ENCODE measurements around the gene ELANE. TPM values are rescaled to one million over a fixed set of nuclear protein-coding genes. Genes with fewer than 3 reads are reported as not detected.

The ELANE gene
- polyA plus RNA-seq (2013), result 6.9 TPM

DNA sequence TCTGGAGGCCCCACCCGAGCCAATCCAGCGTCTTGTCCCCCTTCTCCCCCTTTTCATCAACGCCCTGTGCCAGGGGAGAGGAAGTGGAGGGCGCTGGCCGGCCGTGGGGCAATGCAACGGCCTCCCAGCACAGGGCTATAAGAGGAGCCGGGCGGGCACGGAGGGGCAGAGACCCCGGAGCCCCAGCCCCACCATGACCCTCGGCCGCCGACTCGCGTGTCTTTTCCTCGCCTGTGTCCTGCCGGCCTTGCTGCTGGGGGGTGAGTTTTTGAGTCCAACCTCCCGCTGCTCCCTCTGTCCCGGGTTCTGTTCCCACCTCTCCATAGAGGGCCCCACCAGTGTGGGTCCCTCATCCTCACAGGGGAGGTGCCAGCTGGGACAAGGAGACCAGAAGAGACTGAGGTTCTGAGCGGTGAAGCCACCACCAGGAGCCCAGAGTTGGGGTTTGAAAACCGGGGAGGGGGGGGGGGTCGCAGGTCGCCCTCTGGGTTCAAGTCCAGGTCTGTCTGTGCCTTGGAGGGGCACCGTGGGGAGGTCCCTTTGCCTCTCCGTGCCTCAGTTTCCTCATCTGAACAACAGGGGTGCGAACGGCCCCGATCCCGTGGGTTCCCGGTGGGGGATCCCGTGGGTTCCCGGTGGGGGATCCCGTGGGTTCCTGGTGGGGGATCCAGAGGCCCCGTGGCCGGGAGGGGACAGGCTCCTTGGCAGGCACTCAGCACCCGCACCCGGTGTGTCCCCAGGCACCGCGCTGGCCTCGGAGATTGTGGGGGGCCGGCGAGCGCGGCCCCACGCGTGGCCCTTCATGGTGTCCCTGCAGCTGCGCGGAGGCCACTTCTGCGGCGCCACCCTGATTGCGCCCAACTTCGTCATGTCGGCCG, at the start of gene ELANE:
Gene ELANE, plus strand, starts transcription at position 168 of the 878 bp plus-strand sequence. Its CDS starts 26 bp downstream, at position 194.
- 64% methylated on average over 36 of the region's 55 CpGs for WGBS (ENCODE audit: insufficient coverage)
- Histone ChIP-seq H3K36me3 (ENCODE audit: control insufficient read depth in 4 of 4, insufficient read depth in 4 of 4, low read length in 3 of 4) (no peaks in the 10 kb centered on the region), H3K4me3 (ENCODE audit: control insufficient read depth in 1 of 7, extremely low read depth in 1 of 7, insufficient read depth in 4 of 7, low read depth in 2 of 7, low read length in 6 of 7) (no peak within 1 kb of the TSS), H3K27me3 (replicated peaks in 2 of 5; ENCODE audit: control insufficient read depth in 4 of 5, insufficient read depth in 5 of 5, low read length in 4 of 5) (peaks cover 0 to 58% (median 7%) of the 10 kb centered on the region in 5 experiments), H3K27ac (ENCODE audit: insufficient read depth in 1 of 2, low read depth in 1 of 2, low read length in 2 of 2, poor library complexity in 1 of 2, severe bottlenecking in 2 of 2) (no peak within 1 kb of the TSS), H3K9me3 (ENCODE audit: control extremely low read depth in 1 of 5, control insufficient read depth in 4 of 5, insufficient read depth in 2 of 5, low read depth in 1 of 5, low read length in 4 of 5) (no peaks in the 10 kb centered on the region), H3K4me1 (ENCODE audit: control extremely low read depth in 1 of 4, control insufficient read depth in 4 of 4, insufficient read depth in 4 of 4, low read length in 3 of 4) (peaks cover 0 to 6% (median 4%) of the 10 kb centered on the region in 4 experiments)
- ChIA-PET CTCF (interaction anchor here (3.3 kb wide), 1 partner anchor 82 kb away, joined by 9 read pairs; no protein-coding TSS in a partner anchor), POLR2A (no interaction called here)
- DNase-seq, result no peak

DNA sequence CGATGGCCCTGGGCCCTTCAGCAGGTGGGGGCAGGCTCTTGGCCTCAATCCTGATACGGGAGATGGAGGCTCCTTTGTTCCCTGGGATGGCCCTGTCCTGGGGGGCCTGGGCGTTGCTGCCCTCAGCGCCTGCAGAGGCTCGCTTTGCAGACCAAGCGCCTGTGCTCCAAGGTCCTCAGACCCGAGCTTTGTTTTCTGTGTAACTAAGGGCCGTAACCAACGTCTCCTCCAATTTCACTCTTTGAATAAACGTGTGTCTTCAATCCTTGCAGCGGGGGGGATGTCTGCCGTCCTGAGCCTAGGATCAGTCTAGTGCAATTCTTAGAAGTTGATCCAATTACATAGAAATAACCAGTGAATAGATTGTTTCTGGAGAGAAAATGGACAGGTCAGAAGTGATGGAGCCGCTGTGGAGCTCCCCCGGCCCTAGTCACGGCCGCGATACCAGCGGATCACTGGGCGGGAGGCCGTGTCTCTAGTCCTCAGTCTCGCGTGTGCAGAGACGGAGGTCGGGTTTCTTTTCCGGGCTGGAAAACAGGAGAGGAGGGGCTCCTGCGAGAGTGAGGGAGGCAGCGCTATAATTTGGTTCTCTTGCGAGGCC, 49.5 kb upstream of the ELANE start:
- DNase-seq, result no peak
- ChIA-PET POLR2A (no interaction called here), CTCF (interaction anchor here (1.9 kb wide), 1 partner anchor 32 kb away, joined by 4 read pairs; no protein-coding TSS in a partner anchor)
- WGBS (ENCODE audit: insufficient coverage), result 97% methylated on average over 20 of the region's 28 CpGs
- Histone ChIP-seq H3K36me3 (ENCODE audit: control insufficient read depth in 4 of 4, insufficient read depth in 4 of 4, low read length in 3 of 4) (peaks cover 7 to 94% (median 53%) of the 10 kb centered on the region in 4 experiments), H3K4me3 (ENCODE audit: control insufficient read depth in 1 of 7, extremely low read depth in 1 of 7, insufficient read depth in 4 of 7, low read depth in 2 of 7, low read length in 6 of 7) (no peak overlapping the region), H3K27me3 (replicated peaks in 2 of 5; ENCODE audit: control insufficient read depth in 4 of 5, insufficient read depth in 5 of 5, low read length in 4 of 5) (no peaks in the 10 kb centered on the region), H3K4me1 (ENCODE audit: control extremely low read depth in 1 of 4, control insufficient read depth in 4 of 4, insufficient read depth in 4 of 4, low read length in 3 of 4) (peaks cover 0 to 41% (median 34%) of the 10 kb centered on the region in 4 experiments), H3K27ac (ENCODE audit: insufficient read depth in 1 of 2, low read depth in 1 of 2, low read length in 2 of 2, poor library complexity in 1 of 2, severe bottlenecking in 2 of 2) (no peak overlapping the region), H3K9me3 (ENCODE audit: control extremely low read depth in 1 of 5, control insufficient read depth in 4 of 5, insufficient read depth in 2 of 5, low read depth in 1 of 5, low read length in 4 of 5) (no peaks in the 10 kb centered on the region)

DNA sequence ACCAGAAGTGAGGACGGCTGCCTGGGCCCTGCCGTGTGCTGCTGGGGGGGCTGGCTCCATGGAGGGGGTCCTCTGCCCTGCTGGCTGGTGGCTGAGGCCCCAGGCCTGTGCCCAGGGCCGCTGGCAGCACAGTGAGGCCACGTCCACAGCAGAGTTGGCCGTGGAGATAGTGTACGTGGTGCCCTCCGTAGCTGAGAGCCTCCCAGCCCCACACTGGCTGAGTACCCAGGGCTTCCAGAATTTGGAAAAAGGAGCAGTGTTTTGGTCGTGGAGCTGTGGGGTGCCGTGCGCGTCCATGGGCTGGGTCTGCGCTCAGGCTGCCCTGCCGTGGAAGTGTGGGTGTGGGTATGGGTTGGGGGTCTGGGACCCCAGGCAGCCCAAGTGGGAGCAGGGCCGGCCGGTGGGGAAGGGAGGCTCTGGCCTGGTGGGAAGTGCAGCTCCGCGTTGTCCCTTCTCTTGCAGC, 49.0 kb upstream of the ELANE start:
- Histone ChIP-seq H3K4me1 (ENCODE audit: control extremely low read depth in 1 of 4, control insufficient read depth in 4 of 4, insufficient read depth in 4 of 4, low read length in 3 of 4) (peaks cover 0 to 41% (median 33%) of the 10 kb centered on the region in 4 experiments), H3K4me3 (ENCODE audit: control insufficient read depth in 1 of 7, extremely low read depth in 1 of 7, insufficient read depth in 4 of 7, low read depth in 2 of 7, low read length in 6 of 7) (no peak overlapping the region), H3K27ac (ENCODE audit: insufficient read depth in 1 of 2, low read depth in 1 of 2, low read length in 2 of 2, poor library complexity in 1 of 2, severe bottlenecking in 2 of 2) (no peak overlapping the region), H3K27me3 (replicated peaks in 2 of 5; ENCODE audit: control insufficient read depth in 4 of 5, insufficient read depth in 5 of 5, low read length in 4 of 5) (no peaks in the 10 kb centered on the region), H3K36me3 (ENCODE audit: control insufficient read depth in 4 of 4, insufficient read depth in 4 of 4, low read length in 3 of 4) (peaks cover 11 to 98% (median 57%) of the 10 kb centered on the region in 4 experiments), H3K9me3 (ENCODE audit: control extremely low read depth in 1 of 5, control insufficient read depth in 4 of 5, insufficient read depth in 2 of 5, low read depth in 1 of 5, low read length in 4 of 5) (no peaks in the 10 kb centered on the region)
- WGBS (ENCODE audit: insufficient coverage), result 96% methylated on average over 17 of the region's 17 CpGs
- DNase-seq, result no peak
- ChIA-PET CTCF (interaction anchor here (0.8 to 1.9 kb wide), 2 partner anchors 24 to 32 kb away, joined by 3 to 4 read pairs; no protein-coding TSS in a partner anchor), POLR2A (no interaction called here)

DNA sequence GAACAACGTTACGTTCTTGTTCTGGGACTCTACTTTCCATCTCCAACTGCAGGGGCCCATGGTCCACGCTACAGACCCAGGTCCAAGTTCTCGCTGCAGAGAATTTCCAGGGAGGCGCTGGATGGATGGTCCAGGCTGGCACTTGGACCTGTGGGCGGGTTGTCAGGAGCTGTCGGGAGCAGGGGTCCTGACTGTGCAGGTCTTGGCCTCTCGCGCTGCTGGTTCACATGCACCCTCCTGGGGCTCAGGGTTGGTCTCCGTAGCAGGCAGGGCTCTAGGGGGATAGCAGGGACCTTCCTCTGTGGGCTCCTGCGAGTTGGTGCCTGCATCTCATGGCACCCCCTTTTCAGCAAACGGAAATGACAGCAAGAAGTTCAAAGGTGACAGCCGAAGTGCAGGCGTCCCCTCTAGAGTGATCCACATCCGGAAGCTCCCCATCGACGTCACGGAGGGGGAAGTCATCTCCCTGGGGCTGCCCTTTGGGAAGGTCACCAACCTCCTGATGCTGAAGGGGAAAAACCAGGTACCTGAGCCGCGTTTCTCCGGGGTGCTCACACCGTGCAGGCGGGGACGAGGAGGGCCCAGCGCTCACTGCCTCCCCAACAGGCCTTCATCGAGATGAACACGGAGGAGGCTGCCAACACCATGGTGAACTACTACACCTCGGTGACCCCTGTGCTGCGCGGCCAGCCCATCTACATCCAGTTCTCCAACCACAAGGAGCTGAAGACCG, 48.3 kb upstream of the ELANE start:
- peaks cover 0 to 34% (median 28%) of the 10 kb centered on the region in 4 experiments for H3K4me1 ChIP-seq (ENCODE audit: control extremely low read depth in 1 of 4, control insufficient read depth in 4 of 4, insufficient read depth in 4 of 4, low read length in 3 of 4)
- no peaks in the 10 kb centered on the region for H3K9me3 ChIP-seq (ENCODE audit: control extremely low read depth in 1 of 5, control insufficient read depth in 4 of 5, insufficient read depth in 2 of 5, low read depth in 1 of 5, low read length in 4 of 5)
- no peak for DNase-seq
- WGBS (ENCODE audit: insufficient coverage), result 97% methylated on average over 27 of the region's 31 CpGs
- no peak overlapping the region for H3K27ac ChIP-seq (ENCODE audit: insufficient read depth in 1 of 2, low read depth in 1 of 2, low read length in 2 of 2, poor library complexity in 1 of 2, severe bottlenecking in 2 of 2)
- CTCF ChIA-PET, result interaction anchor here (0.8 kb wide), 1 partner anchor 23 kb away, joined by 3 read pairs; no protein-coding TSS in a partner anchor
- H3K27me3 ChIP-seq (replicated peaks in 2 of 5; ENCODE audit: control insufficient read depth in 4 of 5, insufficient read depth in 5 of 5, low read length in 4 of 5), result no peaks in the 10 kb centered on the region
- H3K36me3 ChIP-seq (ENCODE audit: control insufficient read depth in 4 of 4, insufficient read depth in 4 of 4, low read length in 3 of 4), result peaks cover 11 to 99% (median 61%) of the 10 kb centered on the region in 4 experiments
- POLR2A ChIA-PET, result no interaction called here
- H3K4me3 ChIP-seq (ENCODE audit: control insufficient read depth in 1 of 7, extremely low read depth in 1 of 7, insufficient read depth in 4 of 7, low read depth in 2 of 7, low read length in 6 of 7), result no peak overlapping the region

DNA sequence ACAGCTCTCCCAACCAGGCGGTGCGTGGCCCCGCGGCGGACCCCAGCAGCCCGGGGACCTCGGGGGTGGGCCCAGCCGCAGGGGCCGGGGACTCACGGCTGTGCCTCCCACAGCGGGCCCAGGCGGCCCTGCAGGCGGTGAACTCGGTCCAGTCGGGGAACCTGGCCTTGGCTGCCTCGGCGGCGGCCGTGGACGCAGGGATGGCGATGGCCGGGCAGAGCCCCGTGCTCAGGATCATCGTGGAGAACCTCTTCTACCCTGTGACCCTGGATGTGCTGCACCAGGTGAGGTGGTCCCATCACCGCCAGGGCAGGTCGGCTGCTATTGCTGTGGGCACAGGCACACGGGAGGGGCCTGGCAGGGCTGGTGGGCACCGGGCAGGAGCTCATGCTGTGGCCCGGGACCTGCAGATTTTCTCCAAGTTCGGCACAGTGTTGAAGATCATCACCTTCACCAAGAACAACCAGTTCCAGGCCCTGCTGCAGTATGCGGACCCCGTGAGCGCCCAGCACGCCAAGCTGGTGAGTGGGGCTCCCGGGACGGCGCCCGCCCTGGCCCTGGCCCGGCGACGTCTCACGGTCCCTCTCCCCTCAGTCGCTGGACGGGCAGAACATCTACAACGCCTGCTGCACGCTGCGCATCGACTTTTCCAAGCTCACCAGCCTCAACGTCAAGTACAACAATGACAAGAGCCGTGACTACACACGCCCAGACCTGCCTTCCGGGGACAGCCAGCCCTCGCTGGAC, 47.5 kb upstream of the ELANE start:
- H3K4me1 ChIP-seq (ENCODE audit: control extremely low read depth in 1 of 4, control insufficient read depth in 4 of 4, insufficient read depth in 4 of 4, low read length in 3 of 4), result peaks cover 0 to 26% (median 21%) of the 10 kb centered on the region in 4 experiments
- WGBS (ENCODE audit: insufficient coverage), result 96% methylated on average over 46 of the region's 53 CpGs
- H3K27me3 ChIP-seq (replicated peaks in 2 of 5; ENCODE audit: control insufficient read depth in 4 of 5, insufficient read depth in 5 of 5, low read length in 4 of 5), result no peaks in the 10 kb centered on the region
- no peak overlapping the region for H3K4me3 ChIP-seq (ENCODE audit: control insufficient read depth in 1 of 7, extremely low read depth in 1 of 7, insufficient read depth in 4 of 7, low read depth in 2 of 7, low read length in 6 of 7)
- no peak overlapping the region for H3K27ac ChIP-seq (ENCODE audit: insufficient read depth in 1 of 2, low read depth in 1 of 2, low read length in 2 of 2, poor library complexity in 1 of 2, severe bottlenecking in 2 of 2)
- ChIA-PET POLR2A (no interaction called here), CTCF (no interaction called here)
- peaks cover 11 to 99% (median 63%) of the 10 kb centered on the region in 4 experiments for H3K36me3 ChIP-seq (ENCODE audit: control insufficient read depth in 4 of 4, insufficient read depth in 4 of 4, low read length in 3 of 4)
- no peak for DNase-seq
- no peaks in the 10 kb centered on the region for H3K9me3 ChIP-seq (ENCODE audit: control extremely low read depth in 1 of 5, control insufficient read depth in 4 of 5, insufficient read depth in 2 of 5, low read depth in 1 of 5, low read length in 4 of 5)

DNA sequence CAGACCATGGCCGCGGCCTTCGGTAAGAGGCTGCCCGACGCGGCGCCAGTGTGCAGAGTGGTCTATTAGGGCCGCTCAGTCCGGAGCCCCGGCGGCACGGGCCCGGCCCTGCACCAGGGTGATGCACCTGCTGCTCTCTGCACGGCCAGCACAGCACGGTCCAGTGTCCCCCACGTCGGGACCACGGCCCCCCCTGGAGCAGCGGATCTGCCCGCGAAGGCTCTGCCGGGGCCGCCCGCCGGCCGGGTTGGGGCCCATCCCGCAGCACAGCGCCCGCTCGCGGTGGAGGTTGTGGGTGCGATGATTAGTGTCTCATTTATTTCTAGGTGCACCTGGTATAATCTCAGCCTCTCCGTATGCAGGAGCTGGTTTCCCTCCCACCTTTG, 46.9 kb upstream of the ELANE start:
- ChIA-PET CTCF (no interaction called here), POLR2A (no interaction called here)
- Histone ChIP-seq H3K9me3 (ENCODE audit: control extremely low read depth in 1 of 5, control insufficient read depth in 4 of 5, insufficient read depth in 2 of 5, low read depth in 1 of 5, low read length in 4 of 5) (no peaks in the 10 kb centered on the region), H3K4me3 (ENCODE audit: control insufficient read depth in 1 of 7, extremely low read depth in 1 of 7, insufficient read depth in 4 of 7, low read depth in 2 of 7, low read length in 6 of 7) (no peak overlapping the region), H3K36me3 (ENCODE audit: control insufficient read depth in 4 of 4, insufficient read depth in 4 of 4, low read length in 3 of 4) (peaks cover 11 to 100% (median 67%) of the 10 kb centered on the region in 4 experiments), H3K4me1 (ENCODE audit: control extremely low read depth in 1 of 4, control insufficient read depth in 4 of 4, insufficient read depth in 4 of 4, low read length in 3 of 4) (peaks cover 0 to 21% (median 16%) of the 10 kb centered on the region in 4 experiments), H3K27ac (ENCODE audit: insufficient read depth in 1 of 2, low read depth in 1 of 2, low read length in 2 of 2, poor library complexity in 1 of 2, severe bottlenecking in 2 of 2) (no peak overlapping the region), H3K27me3 (replicated peaks in 2 of 5; ENCODE audit: control insufficient read depth in 4 of 5, insufficient read depth in 5 of 5, low read length in 4 of 5) (no peaks in the 10 kb centered on the region)
- WGBS (ENCODE audit: insufficient coverage), result 92% methylated on average over 26 of the region's 33 CpGs
- no peak for DNase-seq

Measured in common myeloid progenitor, CD34-positive (primary cell).